K562 (cell line): ENCODE measurements around the gene FASN. TPM values are rescaled to one million over a fixed set of nuclear protein-coding genes. Genes with fewer than 3 reads are reported as not detected.

Experiments used
- BACH1 ChIP-seq: fragments of 200-800 bp; sonication (Bioruptor generic); IDR thresholded peaks from 2 replicates; pipeline ENCODE4 v1.6.1; 2016; ENCODE audit warnings: missing genetic modification characterization, missing compliant biosample characterization
- MTA1 ChIP-seq: fragments of 450-650 bp; IDR thresholded peaks from 2 replicates; pipeline ENCODE4 v1.6.1; 2017; ENCODE audit warnings: borderline replicate concordance
- NFE2 ChIP-seq: IDR thresholded peaks from 2 replicates; pipeline ENCODE4 v1.6.1; 2014; ENCODE audit warnings: antibody characterized with exemption, low read depth
- NFRKB ChIP-seq: fragments of 450-650 bp; IDR thresholded peaks from 2 replicates; pipeline ENCODE4 v1.6.1; 2016; ENCODE audit warnings: low read depth
- SIN3A ChIP-seq, 2 experiments: fragments of 150-350 bp in 1 of 2; IDR thresholded peaks; 2 replicates each; pipeline ENCODE4 v1.6.1; 2011 to 2016; ENCODE audit warnings: borderline replicate concordance in 2 of 2, low read depth in 2 of 2, low read length in 2 of 2, mild to moderate bottlenecking in 2 of 2, moderate library complexity in 2 of 2; ENCODE audit not compliant: control insufficient read depth in 1 of 2
- ZNF24 ChIP-seq: fragments of 450-650 bp; IDR thresholded peaks from 2 replicates; pipeline ENCODE4 v1.6.1; 2016
- ZNF766 ChIP-seq: fragments of 200-800 bp; sonication (Bioruptor generic); conservative IDR thresholded peaks from 2 replicates; pipeline ENCODE4 v1.6.1; 2016; ENCODE audit warnings: missing genetic modification characterization, missing compliant biosample characterization
- polyA plus RNA-seq, 8 experiments: library from polyadenylated mRNA; depleted of rRNA in 4 of 8; stranded (reverse) in 5 of 8; unstranded in 3 of 8; fragments of >200 nt; fragmentation: Nextera tagmentation in 2 of 8; fragmentation: Illumina TruSeq in 1 of 8; extraction: Ambion mirVana in 2 of 8; extraction: Trizol in 1 of 8; gene quantifications; 2 replicates each; pipeline versions ENCODE4 v1.2.1 to v1.2.3, GENCODE V29; 2011 to 2014; ENCODE audit warnings: inconsistent platforms in 1 of 8, missing spikeins in 1 of 8
- total RNA-seq, 7 experiments: library from RNA; depleted of rRNA in 6 of 7; stranded (reverse); fragments of >200 nt in 6 of 7; fragmentation: Illumina TruSeq in 2 of 7; extraction: Trizol in 2 of 7; gene quantifications; 2 replicates each; pipeline versions ENCODE4 v1.2.1 to v1.2.3, GENCODE V29; 2011 to 2021; ENCODE audit warnings: low replicate concordance in 1 of 7
- TF ChIP-seq, protein P1 (sequence below): fragments of 250-450 bp; sonication (Bioruptor Pico); IDR thresholded peaks from 2 replicates; pipeline ENCODE4 v1.5.1; 2021; ENCODE audit warnings: mild to moderate bottlenecking
- TF ChIP-seq, protein P2 (sequence below): fragments of 450-650 bp; formaldehyde crosslinking; IDR thresholded peaks from 2 replicates; pipeline ENCODE4 v1.4.0; 2022; ENCODE audit warnings: missing genetic modification characterization
- TF ChIP-seq, protein P3 (sequence below): fragments of 450-650 bp; IDR thresholded peaks from 2 replicates; pipeline ENCODE4 v1.6.1; 2016; ENCODE audit warnings: mild to moderate bottlenecking, moderate library complexity

Gene FASN
- total and polyA plus RNA-seq, 9 of the 15 experiments (the other 6 are each of a cell fraction or from before 2014, with no cell fraction given) = 0.15 to 663 (median 49.9) TPM

DNA sequence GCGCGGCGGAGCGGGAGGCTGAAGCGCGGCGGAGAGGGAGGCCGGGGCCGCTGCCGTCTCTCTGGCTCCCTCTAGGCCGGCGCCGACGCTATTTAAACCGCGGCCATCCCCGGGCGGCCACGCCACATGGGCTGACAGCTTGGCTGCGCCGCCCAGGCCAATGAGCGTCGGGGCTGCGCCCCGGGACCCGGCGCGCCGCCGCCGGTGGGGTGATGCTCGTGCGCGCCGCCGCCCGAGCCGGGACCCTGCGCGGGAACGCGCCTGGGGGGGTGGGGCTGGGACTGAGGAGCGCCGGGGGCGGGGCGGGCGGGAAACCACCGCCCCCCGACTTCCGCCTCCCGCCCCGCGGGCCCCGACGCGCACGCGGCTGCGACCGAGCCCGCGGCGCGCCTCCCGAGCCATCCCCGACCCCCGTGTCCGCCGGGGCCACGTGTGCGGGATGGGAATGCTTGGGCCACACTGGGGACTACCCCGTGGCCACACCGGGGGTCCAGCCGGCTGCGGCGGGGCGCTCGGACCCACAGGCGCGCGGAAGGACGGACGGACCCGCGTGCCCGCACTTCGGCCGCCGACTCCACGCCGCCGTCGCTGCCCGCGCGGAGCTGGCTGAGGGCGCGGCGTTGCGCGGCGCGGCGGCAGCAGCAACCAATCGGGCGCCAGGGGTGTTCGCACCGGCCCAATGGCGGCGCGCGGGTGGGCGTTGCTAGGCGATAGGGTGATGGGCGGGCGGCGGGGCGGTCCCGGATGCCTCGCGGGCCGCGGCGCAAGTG lies at the start of gene FASN (continued):
- TF ChIP-seq, protein P1, sequence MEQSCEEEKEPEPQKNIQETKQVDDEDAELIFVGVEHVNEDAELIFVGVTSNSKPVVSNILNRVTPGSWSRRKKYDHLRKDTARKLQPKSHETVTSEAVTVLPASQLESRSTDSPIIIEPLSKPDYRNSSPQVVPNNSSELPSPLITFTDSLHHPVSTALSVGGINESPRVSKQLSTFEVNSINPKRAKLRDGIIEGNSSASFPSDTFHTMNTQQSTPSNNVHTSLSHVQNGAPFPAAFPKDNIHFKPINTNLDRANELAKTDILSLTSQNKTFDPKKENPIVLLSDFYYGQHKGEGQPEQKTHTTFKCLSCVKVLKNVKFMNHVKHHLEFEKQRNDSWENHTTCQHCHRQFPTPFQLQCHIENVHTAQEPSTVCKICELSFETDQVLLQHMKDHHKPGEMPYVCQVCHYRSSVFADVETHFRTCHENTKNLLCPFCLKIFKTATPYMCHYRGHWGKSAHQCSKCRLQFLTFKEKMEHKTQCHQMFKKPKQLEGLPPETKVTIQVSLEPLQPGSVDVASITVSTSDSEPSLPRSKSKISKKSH (CRISPR knock-in tag) = no peak
- peak; percentile 86 to 91; a peak in 2 of 4 replicates for TF ChIP-seq SIN3A (IDR thresholded peaks at IDR 0.05; ENCODE audit: borderline replicate concordance in 2 of 2, control insufficient read depth in 1 of 2, low read depth in 2 of 2, low read length in 2 of 2)
- TF ChIP-seq ZNF766 (CRISPR knock-in tag) = peak; percentile 97
- TF ChIP-seq, protein P2, sequence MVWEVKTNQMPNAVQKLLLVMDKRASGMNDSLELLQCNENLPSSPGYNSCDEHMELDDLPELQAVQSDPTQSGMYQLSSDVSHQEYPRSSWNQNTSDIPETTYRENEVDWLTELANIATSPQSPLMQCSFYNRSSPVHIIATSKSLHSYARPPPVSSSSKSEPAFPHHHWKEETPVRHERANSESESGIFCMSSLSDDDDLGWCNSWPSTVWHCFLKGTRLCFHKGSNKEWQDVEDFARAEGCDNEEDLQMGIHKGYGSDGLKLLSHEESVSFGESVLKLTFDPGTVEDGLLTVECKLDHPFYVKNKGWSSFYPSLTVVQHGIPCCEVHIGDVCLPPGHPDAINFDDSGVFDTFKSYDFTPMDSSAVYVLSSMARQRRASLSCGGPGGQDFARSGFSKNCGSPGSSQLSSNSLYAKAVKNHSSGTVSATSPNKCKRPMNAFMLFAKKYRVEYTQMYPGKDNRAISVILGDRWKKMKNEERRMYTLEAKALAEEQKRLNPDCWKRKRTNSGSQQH (CRISPR knock-in tag) = no peak
- TF ChIP-seq ZNF24 = peak; percentile 47; the same call in 1 of the 2 replicates
- TF ChIP-seq BACH1 (tag) = no peak; the same call in 1 of the 2 replicates
- TF ChIP-seq MTA1 = 0 out of 2 replicates have a peak, but pooled peaks have one; percentile 41
- no peak for TF ChIP-seq NFE2
- TF ChIP-seq, protein P3, sequence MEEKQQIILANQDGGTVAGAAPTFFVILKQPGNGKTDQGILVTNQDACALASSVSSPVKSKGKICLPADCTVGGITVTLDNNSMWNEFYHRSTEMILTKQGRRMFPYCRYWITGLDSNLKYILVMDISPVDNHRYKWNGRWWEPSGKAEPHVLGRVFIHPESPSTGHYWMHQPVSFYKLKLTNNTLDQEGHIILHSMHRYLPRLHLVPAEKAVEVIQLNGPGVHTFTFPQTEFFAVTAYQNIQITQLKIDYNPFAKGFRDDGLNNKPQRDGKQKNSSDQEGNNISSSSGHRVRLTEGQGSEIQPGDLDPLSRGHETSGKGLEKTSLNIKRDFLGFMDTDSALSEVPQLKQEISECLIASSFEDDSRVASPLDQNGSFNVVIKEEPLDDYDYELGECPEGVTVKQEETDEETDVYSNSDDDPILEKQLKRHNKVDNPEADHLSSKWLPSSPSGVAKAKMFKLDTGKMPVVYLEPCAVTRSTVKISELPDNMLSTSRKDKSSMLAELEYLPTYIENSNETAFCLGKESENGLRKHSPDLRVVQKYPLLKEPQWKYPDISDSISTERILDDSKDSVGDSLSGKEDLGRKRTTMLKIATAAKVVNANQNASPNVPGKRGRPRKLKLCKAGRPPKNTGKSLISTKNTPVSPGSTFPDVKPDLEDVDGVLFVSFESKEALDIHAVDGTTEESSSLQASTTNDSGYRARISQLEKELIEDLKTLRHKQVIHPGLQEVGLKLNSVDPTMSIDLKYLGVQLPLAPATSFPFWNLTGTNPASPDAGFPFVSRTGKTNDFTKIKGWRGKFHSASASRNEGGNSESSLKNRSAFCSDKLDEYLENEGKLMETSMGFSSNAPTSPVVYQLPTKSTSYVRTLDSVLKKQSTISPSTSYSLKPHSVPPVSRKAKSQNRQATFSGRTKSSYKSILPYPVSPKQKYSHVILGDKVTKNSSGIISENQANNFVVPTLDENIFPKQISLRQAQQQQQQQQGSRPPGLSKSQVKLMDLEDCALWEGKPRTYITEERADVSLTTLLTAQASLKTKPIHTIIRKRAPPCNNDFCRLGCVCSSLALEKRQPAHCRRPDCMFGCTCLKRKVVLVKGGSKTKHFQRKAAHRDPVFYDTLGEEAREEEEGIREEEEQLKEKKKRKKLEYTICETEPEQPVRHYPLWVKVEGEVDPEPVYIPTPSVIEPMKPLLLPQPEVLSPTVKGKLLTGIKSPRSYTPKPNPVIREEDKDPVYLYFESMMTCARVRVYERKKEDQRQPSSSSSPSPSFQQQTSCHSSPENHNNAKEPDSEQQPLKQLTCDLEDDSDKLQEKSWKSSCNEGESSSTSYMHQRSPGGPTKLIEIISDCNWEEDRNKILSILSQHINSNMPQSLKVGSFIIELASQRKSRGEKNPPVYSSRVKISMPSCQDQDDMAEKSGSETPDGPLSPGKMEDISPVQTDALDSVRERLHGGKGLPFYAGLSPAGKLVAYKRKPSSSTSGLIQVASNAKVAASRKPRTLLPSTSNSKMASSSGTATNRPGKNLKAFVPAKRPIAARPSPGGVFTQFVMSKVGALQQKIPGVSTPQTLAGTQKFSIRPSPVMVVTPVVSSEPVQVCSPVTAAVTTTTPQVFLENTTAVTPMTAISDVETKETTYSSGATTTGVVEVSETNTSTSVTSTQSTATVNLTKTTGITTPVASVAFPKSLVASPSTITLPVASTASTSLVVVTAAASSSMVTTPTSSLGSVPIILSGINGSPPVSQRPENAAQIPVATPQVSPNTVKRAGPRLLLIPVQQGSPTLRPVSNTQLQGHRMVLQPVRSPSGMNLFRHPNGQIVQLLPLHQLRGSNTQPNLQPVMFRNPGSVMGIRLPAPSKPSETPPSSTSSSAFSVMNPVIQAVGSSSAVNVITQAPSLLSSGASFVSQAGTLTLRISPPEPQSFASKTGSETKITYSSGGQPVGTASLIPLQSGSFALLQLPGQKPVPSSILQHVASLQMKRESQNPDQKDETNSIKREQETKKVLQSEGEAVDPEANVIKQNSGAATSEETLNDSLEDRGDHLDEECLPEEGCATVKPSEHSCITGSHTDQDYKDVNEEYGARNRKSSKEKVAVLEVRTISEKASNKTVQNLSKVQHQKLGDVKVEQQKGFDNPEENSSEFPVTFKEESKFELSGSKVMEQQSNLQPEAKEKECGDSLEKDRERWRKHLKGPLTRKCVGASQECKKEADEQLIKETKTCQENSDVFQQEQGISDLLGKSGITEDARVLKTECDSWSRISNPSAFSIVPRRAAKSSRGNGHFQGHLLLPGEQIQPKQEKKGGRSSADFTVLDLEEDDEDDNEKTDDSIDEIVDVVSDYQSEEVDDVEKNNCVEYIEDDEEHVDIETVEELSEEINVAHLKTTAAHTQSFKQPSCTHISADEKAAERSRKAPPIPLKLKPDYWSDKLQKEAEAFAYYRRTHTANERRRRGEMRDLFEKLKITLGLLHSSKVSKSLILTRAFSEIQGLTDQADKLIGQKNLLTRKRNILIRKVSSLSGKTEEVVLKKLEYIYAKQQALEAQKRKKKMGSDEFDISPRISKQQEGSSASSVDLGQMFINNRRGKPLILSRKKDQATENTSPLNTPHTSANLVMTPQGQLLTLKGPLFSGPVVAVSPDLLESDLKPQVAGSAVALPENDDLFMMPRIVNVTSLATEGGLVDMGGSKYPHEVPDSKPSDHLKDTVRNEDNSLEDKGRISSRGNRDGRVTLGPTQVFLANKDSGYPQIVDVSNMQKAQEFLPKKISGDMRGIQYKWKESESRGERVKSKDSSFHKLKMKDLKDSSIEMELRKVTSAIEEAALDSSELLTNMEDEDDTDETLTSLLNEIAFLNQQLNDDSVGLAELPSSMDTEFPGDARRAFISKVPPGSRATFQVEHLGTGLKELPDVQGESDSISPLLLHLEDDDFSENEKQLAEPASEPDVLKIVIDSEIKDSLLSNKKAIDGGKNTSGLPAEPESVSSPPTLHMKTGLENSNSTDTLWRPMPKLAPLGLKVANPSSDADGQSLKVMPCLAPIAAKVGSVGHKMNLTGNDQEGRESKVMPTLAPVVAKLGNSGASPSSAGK = no peak
- no peak for TF ChIP-seq NFRKB
